Stimulated activated CD4-positive, alpha-beta T cell treated with anti-CD3 and anti-CD28 coated beads, Interleukin-15, amount 100 ng/mL, for 24 hours (primary cell): Measurements from ENCODE around the gene CHRND.
"Not testable (repeated sequence)": the region's sequence is repeated elsewhere in the genome, so short reads cannot be mapped to it uniquely, and the experiment has no call there.

Experiments used
- DNase-seq: peaks from one replicate; pipeline ENCODE4 v3.0.0-alpha.2; 2020

CHRND gene

GRCh38 chr2:232543928-232544631 lies 18.1 kb downstream of the CHRND start:
- no peak for DNase-seq

DNA sequence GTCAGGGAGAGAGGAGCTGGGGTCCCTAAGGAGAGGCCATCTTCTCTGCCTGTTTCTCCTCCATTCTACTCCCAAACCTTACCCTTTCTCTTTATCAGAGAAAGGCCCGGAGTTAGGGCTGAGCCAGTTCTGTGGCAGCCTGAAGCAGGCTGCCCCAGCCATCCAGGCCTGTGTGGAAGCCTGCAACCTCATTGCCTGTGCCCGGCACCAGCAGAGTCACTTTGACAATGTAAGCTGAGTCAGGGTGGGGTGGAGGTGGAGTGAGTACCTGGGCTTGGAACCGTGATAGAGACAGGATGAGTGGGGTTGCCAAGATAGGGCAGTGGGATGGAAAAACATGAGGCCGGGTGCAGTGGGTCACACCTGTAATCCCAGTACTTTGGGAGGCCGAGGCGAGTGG lies 18.7 kb downstream of the CHRND start:
- no peak for DNase-seq

DNA sequence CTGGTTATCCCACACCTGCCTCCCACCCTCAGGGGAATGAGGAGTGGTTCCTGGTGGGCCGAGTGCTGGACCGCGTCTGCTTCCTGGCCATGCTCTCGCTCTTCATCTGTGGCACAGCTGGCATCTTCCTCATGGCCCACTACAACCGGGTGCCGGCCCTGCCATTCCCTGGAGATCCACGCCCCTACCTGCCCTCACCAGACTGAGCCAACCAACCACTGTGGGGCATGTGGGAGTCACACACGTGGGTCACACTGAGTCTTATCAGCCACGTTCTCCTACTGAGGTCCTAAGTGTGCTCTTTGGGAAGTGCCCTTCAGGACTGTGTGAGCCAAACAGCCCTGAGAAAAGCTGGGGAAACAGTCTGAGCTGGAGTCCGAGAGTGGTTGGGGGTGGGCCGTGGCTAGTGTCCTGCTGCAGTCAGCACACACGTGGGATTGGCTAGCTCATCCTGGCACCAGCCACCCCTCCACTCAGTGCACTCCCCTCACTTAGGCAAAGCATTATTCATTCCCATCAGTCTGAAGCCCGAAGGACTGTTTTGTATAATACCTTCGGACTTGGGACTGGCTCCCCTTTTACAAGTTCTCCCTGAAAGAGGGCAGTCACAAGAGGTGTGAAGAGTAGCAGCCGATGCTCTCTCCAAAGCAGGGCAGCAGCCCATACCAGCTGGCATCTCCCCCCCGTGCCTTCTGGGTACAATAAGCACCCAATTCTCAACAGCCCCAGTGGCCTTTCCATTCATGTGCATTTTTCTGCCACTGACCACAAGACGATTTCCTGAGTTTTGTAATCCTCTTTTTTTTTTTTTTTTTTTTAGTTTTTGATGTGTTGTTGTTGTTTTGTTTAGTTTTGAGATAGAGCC lies 19.8 kb downstream of the CHRND start:
- no peak for DNase-seq

DNA sequence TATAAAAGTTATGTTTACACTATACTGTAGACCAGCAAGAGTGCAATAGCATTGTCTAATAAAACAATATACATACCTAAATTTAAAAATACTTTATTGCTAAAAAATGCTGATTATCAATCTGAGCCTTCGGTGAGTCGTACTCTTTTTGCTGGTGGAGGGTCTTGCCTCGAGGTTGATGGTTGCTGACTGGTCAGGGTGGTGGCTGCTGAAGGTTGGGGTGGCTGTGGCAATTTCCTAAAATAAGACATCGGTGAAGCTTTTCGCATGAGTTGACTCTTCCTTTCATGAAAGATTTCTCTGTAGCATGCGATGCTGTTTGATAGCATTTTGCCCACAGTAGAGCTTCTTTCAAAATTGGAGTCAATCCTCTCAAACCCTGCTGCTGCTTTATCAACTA lies 22.0 kb downstream of the CHRND start:
- DNase-seq, result no peak

DNA sequence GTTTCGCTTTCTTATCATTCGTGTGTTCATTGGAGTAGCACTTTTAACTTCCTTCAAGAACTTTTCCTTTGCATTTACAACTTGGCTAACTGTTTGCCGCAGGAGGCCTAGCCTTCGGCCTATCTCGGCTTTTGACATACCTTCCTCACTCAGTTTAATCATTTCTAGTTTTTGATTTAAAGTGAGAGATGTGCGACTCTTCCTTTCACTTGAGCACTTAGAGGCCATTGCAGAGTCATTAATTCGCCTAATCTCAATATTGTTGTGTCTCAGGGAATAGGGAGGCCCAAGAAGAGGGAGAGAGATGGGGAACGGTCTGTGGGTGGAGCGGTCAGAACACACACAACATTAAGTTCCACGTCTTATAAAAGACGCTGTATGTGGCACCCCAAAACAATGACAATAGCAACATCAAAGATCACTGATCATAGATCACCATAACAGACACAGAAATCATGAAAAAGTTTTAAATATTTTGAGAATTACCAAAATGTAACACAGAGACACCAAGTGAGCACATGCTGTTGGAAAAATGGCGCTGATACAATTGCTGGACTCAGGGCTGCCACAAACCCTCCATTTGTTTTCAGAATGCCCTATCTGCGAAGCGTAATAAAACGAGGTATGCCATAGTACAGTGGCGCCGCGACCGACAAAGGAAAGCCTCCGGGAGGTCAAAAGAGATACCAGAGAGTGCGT lies 23.8 kb downstream of the CHRND start:
- DNase-seq, result no peak

DNA sequence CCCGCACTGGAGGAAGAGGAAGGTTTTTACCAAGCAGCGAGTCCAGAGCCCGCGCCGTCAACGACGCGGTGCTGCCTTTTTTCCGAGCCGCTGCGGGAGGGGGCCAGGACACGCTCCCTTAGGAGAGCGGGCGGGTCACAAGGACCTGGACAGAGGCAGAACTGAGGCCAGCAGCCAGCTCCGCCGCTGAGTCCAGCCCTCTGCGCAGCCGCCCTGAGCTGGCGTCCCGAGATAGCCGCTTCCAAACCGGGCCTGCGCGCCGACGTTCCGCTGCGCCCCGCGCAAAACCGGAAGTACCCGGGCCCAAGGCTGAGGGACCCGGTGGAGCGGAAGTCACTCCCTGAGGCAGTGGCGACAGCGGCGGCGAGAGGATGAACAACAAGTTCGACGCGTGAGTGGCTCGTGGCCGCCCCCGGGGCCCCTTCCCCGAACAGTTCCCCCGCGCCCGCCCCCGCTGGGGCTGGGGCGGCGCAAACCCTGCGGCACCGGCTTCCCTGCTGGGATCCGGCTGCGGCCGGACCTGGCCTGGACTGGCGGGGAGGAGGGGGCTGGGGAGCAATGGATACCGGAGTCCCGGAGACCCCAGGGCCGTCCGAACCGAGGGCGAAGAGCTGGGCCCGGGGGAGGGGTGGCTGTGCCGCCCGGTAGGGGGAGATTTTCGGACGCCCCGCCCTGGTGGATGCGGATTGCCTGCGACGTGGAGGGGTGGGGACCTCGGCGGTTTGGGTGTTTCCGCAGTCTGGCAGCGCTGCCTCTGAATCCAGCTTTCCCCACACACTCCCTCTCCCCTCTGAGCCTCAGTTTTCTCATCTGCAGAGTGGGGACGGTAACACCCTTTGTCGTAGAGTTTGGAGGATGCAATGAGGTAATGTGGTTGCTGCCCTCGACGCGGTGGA lies 24.6 kb downstream of the CHRND start, which contains the start of the genes EIF4E2 and TIGD1:
TSS of gene EIF4E2 (plus strand) at position 336 of the 896 bp plus-strand sequence. CDS start at position 372, 36 bp downstream.
TSS of gene TIGD1 (minus strand) at position 204 of the 896 bp plus-strand sequence. CDS start 675 bp downstream, outside the sequence.
- DNase-seq, result peak; percentile 95

- no peak for DNase-seq
Observed at GRCh38 chr2:232551250-232551638, 25.3 kb downstream of the CHRND start.

GRCh38 chr2:232551776-232552175 lies 25.8 kb downstream of the CHRND start:
- no peak for DNase-seq

DNA sequence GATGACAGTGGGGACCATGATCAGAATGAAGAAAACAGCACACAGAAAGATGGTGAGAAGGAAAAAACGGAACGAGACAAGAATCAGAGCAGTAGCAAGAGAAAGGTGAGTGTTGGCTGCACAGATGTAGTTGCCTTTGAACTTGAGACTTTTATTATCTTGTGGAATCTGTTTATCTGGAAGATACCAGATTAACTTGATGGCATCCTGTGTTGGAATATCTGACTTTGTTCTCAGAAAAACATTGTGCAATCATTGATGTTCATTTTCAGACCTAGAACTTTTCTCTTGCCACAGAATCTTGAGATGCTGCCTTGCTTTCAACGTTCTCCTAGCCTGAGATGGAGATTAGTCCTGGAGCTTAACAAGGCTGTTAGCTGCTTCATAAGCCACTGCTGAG lies 30.5 kb downstream of the CHRND start:
- no peak for DNase-seq

DNA sequence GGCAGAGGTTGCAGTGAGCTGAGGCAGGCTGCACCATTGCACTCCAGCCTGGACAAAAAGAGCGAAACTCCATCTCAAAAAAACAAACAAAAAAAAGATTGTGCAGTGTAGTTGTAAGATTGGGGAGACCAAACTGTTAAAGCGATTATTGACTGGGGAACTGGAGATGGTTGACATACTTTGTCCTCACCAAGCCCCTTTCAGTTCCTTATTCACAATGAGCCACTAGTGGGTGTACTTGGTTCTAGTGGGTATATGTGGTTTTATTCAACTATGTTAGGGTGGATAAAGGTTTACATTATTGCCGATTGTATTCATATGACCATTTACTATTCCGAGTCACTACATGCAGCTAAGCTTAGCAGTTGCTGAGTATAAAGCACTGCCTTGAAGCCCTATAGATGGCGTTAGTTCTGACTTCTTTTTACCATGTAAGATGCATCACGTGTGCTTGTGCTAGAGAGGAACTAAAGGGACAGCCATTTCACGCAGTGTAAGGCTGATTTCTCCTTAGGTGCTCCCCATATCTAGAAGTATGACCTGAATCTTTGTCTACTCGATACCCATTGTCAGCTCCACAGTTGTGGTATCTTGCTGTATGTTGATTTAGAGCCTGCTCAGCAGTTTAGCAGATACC lies 36.7 kb downstream of the CHRND start:
- DNase-seq, result no peak

DNA sequence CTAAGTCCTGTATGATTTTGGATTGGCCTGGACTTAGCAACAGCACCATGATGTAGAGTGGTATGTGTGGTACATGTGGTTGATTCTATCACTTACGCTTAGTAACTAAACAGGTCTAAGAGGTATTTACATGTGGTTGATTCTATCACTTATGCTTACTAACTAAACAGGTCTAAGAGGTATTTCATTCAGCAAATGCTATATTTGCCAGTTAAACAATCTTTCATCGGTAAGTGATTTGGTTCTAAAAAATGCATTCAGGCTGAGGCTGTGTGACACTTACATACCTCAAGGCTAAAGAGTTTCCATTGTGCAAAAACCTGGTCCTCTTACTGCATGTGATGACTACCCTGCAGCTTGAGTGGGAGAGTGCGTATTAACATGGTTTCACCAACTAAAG lies 37.6 kb downstream of the CHRND start:
- DNase-seq, result no peak

- no peak for DNase-seq
Observed at GRCh38 chr2:232567721-232568120, 41.8 kb downstream of the CHRND start.

DNA sequence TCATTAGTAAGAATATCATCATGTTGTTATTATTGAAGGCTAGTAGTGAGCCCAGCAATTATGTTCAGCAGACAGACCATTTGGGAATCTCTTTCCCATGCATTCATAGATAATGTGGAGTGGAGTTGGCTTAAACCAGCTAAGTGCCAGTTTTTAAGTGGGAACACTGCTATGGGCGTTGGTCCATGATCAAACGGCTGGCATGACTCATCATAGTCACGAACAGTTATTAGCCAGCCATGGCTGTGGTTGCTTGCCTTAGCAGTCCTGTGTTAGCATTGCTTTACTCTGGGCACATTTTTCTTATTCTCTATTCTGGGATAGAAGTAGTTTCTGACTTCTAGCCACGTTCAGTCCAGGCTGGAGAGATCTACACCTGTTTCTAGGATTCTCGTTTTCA lies 42.2 kb downstream of the CHRND start:
- DNase-seq, result no peak

- no peak for DNase-seq
Observed at GRCh38 chr2:232569541-232569940, 43.6 kb downstream of the CHRND start.

DNA sequence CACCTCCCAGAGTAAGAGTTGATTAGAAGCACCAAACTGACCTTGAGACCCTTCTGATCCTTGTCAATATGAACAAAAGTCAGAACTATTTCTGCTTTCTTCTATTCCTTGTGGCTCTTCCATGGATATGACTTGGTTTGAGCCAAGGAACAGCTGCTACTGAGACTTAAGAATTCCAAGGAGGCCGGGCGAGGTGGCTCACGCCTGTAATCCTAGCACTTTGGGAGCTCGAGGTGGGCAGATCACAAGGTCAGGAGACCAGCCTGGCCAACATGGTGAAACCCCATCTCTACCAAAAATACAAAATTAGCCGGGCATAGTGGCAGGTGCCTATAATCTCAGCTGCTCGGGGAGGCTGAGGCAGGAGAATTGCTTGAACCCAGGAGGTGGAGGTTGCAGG lies 44.5 kb downstream of the CHRND start:
- not testable (repeated sequence) for DNase-seq

DNA sequence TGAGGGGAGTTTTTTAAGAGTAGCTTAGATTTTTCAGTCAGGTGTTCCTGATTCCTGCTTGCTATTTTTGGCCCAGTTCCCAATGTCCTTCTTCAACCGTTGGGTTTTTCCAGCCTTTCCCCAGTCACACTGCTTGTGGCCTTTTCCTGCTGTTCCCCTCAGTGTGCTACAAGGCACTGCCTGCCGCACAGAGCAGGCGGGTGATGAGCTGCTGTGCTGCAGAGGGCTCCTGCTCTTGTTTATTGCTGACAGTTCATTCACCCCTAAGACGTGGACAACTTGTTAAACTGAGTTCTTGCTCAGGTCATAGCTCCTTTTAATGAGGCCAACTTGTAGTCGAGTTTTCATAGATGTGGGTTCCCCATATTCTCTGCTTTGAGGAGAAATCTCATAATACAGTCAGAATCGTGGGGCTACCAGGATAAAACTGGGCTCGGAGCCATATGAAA lies 45.1 kb downstream of the CHRND start:
- no peak for DNase-seq

DNA sequence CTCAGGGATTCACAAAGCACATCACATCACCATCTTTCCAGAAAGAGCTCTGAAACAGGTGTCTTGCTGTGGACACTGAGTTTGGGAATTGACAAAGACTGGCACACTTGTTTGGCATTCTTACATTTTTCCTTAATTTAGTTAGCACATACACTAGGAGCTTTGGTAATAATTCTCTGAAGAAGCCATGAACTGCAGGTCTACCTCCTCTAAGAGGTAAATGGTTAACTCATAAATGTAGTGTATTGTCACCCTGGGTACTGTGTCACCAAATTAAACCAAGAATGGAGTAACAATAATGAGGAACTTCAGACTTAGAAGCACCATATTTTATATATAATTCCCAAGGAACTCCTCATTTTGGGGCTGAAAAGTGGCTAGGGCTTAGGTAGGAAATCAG lies 47.1 kb downstream of the CHRND start:
- no peak for DNase-seq

GRCh38 chr2:232573771-232574435 lies 47.9 kb downstream of the CHRND start:
- DNase-seq, result no peak

DNA sequence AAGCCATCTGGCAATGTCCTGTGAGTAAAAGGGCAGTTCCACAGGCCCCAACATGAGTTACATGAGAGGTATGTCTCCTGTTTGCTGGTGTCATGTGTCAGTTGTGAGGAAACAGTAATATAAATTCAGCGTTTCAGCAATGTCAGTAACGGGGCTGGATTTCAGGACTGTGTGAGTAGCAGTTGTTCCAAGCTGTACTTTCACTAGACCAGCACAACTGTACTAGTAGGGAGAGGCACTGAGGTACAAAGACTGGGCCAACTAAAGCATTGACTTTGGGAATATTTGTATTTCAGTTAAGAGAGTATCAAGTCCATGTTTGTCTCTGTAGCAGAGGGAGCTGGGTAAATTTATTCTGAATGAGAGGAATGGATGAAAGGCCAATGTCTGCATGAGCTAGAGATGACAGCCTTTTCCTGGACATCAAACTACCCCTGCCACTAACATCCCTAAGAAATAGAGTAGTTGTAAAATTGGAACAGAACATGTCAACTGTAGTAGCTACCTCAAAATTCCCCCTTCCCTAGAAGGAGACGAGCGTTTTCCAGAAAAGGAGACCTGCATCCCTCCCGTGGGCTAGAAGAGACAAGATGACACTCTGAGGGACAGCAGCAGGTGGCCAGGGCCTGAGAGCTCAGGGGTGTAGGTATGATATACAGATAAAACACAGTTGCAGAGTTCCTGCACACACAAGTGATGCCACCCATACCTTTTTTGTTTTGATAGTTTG lies 48.9 kb downstream of the CHRND start:
- DNase-seq, result no peak

- DNase-seq, result no peak
Observed at GRCh38 chr2:232575404-232575746, 49.4 kb downstream of the CHRND start.

DNA sequence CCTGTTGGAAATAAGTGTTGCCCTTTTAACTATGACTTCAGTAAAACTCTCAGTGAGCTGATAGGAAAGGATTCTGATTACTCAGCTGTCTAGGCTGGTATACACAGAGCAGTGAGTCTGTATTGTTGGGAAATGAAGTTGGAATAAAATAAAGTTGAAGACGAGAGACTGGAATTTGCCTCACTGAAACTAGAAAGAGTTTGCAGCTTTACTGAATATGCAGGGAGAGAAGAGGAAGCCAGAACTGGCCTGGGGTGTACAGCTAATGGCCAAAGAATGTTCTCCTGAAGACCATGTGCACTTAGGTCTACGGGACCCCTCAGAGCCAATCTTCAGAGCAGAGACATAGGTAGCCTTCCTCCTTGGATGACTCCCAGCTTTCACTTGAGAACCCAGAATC lies 51.0 kb downstream of the CHRND start:
- no peak for DNase-seq
